ENCODE data around the gene PHF19. TPM values are rescaled to one million over a fixed set of nuclear protein-coding genes. Genes with fewer than 3 reads are reported as not detected.

The PHF19 gene
- total and polyA plus RNA-seq, 4 donors, result 25.9 to 66.7 (median 51.2) TPM

- Histone ChIP-seq H3K9me3 (ENCODE audit: control insufficient read depth, low read length) (no peaks in the 10 kb centered on the region), H3K27ac (ENCODE audit: low read depth in 1 of 2, low read length in 2 of 2) (no peak overlapping the region), H3K36me3 (ENCODE audit: control insufficient read depth in 1 of 2, insufficient read depth in 2 of 2, low read length in 1 of 2) (peaks cover 0 to 4% of the 10 kb centered on the region in 2 donors), H3K4me1 (ENCODE audit: control insufficient read depth in 1 of 2, insufficient read depth in 2 of 2, low read length in 2 of 2) (no peaks in the 10 kb centered on the region), H3K27me3 (ENCODE audit: control insufficient read depth in 1 of 2, insufficient read depth in 2 of 2, low read length in 1 of 2) (no peaks in the 10 kb centered on the region), H3K4me3 (ENCODE audit: low read length in 2 of 2) (no peak overlapping the region)
- ATAC-seq (ENCODE audit: low FRiP score), result no peak
- DNase-seq, result no peak
- intact Hi-C loops (cut with DNase I), result loop anchor here in 1 of 2 donors (5.0 kb wide), 2 partner anchors 72 to 207 kb away; partner anchors contain the start of gene CNTRL
- WGBS, 2 donors, result 44 to 56% methylated on average over 5 of the region's 5 CpGs
These were observed 11.8 kb downstream of the PHF19 start for GRCh38 chr9:120865176-120865575.

DNA sequence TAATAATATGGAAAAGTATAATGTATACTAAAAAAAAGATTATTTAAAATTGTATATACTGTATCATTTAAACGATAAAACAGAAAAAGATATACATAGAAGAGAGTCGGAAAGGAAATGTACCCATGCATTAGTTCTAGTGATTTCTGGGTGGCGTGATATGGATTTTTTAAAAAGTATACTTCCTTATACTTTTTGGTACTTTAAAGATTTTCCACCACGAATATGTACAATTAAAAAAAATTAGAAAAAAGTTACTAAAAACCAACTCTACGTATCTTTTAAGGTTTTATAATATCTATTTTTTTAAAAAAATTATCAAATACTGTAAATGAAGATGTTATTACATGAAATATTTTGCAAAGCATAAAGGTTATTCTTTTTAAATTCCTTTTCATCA is 12.3 kb downstream of the PHF19 start:
- 86 to 89% methylated on average over 5 of the region's 5 CpGs for WGBS, 2 donors
- no peaks in the 10 kb centered on the region for H3K4me1 ChIP-seq (ENCODE audit: control insufficient read depth in 1 of 2, insufficient read depth in 2 of 2, low read length in 2 of 2)
- no peaks in the 10 kb centered on the region for H3K9me3 ChIP-seq (ENCODE audit: control insufficient read depth, low read length)
- no peak overlapping the region for H3K4me3 ChIP-seq (ENCODE audit: low read length in 2 of 2)
- intact Hi-C loops (cut with DNase I), result loop anchor here in 1 of 2 donors (5.0 kb wide), 2 partner anchors 73 to 208 kb away; partner anchors contain the start of gene CNTRL
- DNase-seq (no peak), ATAC-seq (ENCODE audit: low FRiP score) (no peak)
- H3K27ac ChIP-seq (ENCODE audit: low read depth in 1 of 2, low read length in 2 of 2), result no peak overlapping the region
- peaks cover 0 to 4% of the 10 kb centered on the region in 2 donors for H3K36me3 ChIP-seq (ENCODE audit: control insufficient read depth in 1 of 2, insufficient read depth in 2 of 2, low read length in 1 of 2)
- no peaks in the 10 kb centered on the region for H3K27me3 ChIP-seq (ENCODE audit: control insufficient read depth in 1 of 2, insufficient read depth in 2 of 2, low read length in 1 of 2)

- Histone ChIP-seq H3K27me3 (ENCODE audit: control insufficient read depth in 1 of 2, insufficient read depth in 2 of 2, low read length in 1 of 2) (no peaks in the 10 kb centered on the region), H3K36me3 (ENCODE audit: control insufficient read depth in 1 of 2, insufficient read depth in 2 of 2, low read length in 1 of 2) (peaks cover 0 to 5% of the 10 kb centered on the region in 2 donors)
- ATAC-seq (ENCODE audit: low FRiP score), result no peak
These were observed 13.2 kb downstream of the PHF19 start for GRCh38 chr9:120863833-120864232.

GRCh38 chr9:120862452-120862851 is 14.5 kb downstream of the PHF19 start:
- intact Hi-C loops (cut with DNase I), result no loop called here
- WGBS, 2 donors, result 84 to 86% methylated on average over 12 of the region's 12 CpGs
- Histone ChIP-seq H3K27ac (ENCODE audit: low read depth in 1 of 2, low read length in 2 of 2) (no peak overlapping the region), H3K9me3 (ENCODE audit: control insufficient read depth, low read length) (no peaks in the 10 kb centered on the region), H3K4me3 (ENCODE audit: low read length in 2 of 2) (no peak overlapping the region), H3K4me1 (ENCODE audit: control insufficient read depth in 1 of 2, insufficient read depth in 2 of 2, low read length in 2 of 2) (no peaks in the 10 kb centered on the region), H3K36me3 (ENCODE audit: control insufficient read depth in 1 of 2, insufficient read depth in 2 of 2, low read length in 1 of 2) (peaks cover 0 to 8% of the 10 kb centered on the region in 2 donors), H3K27me3 (ENCODE audit: control insufficient read depth in 1 of 2, insufficient read depth in 2 of 2, low read length in 1 of 2) (no peaks in the 10 kb centered on the region)
- DNase-seq, result no peak
- ATAC-seq (ENCODE audit: low FRiP score), result no peak

More at GRCh38 chr9:120863833-120864232, 13.2 kb downstream of the PHF19 start:
- no peaks in the 10 kb centered on the region for H3K9me3 ChIP-seq (ENCODE audit: control insufficient read depth, low read length)
- H3K4me1 ChIP-seq (ENCODE audit: control insufficient read depth in 1 of 2, insufficient read depth in 2 of 2, low read length in 2 of 2), result no peaks in the 10 kb centered on the region
- no peak overlapping the region for H3K27ac ChIP-seq (ENCODE audit: low read depth in 1 of 2, low read length in 2 of 2)
- no peak overlapping the region for H3K4me3 ChIP-seq (ENCODE audit: low read length in 2 of 2)
- no peak for DNase-seq
- intact Hi-C loops (cut with DNase I), result no loop called here
- WGBS, 2 donors, result 75 to 85% methylated on average over 5 to 7 of the region's 7 CpGs

DNA sequence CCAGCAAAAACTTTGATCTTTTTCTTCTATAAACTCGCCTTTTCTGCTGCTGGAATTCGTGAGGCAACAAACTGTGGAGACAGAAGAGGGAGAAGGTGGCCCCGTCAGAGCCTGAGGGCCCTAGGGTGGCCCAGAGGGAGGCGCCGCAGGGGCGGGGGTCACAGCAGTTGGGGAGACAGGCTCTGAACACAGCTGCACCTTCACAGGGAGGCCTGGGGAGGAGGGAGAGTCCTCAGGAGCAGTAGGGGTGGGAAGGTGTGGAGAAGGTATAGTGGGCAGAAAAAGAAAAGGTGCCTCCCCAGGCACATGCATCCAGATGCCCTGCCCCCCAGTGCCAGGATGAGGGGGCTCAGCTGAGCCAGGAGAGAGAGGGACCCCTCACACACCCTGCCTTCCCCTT is 15.1 kb downstream of the PHF19 start:
- DNase-seq, result no peak
- intact Hi-C loops (cut with DNase I), result no loop called here
- no peak overlapping the region for H3K4me3 ChIP-seq (ENCODE audit: low read length in 2 of 2)

GRCh38 chr9:120860083-120860482 is 16.9 kb downstream of the PHF19 start:
- H3K9me3 ChIP-seq (ENCODE audit: control insufficient read depth, low read length), result no peaks in the 10 kb centered on the region
- H3K4me1 ChIP-seq (ENCODE audit: control insufficient read depth in 1 of 2, insufficient read depth in 2 of 2, low read length in 2 of 2), result no peaks in the 10 kb centered on the region
- H3K4me3 ChIP-seq (ENCODE audit: low read length in 2 of 2), result no peak overlapping the region
- DNase-seq (no peak), ATAC-seq (ENCODE audit: low FRiP score) (no peak)
- peaks cover 0 to 8% of the 10 kb centered on the region in 2 donors for H3K36me3 ChIP-seq (ENCODE audit: control insufficient read depth in 1 of 2, insufficient read depth in 2 of 2, low read length in 1 of 2)
- no peak overlapping the region for H3K27ac ChIP-seq (ENCODE audit: low read depth in 1 of 2, low read length in 2 of 2)
- WGBS, 2 donors, result 90 to 93% methylated on average over 11 of the region's 11 CpGs
- no peaks in the 10 kb centered on the region for H3K27me3 ChIP-seq (ENCODE audit: control insufficient read depth in 1 of 2, insufficient read depth in 2 of 2, low read length in 1 of 2)
- intact Hi-C loops (cut with DNase I), result no loop called here

More for the DNA sequence above, 15.1 kb downstream of the PHF19 start:
- ATAC-seq (ENCODE audit: low FRiP score), result no peak
- Histone ChIP-seq H3K36me3 (ENCODE audit: control insufficient read depth in 1 of 2, insufficient read depth in 2 of 2, low read length in 1 of 2) (peaks cover 0 to 8% of the 10 kb centered on the region in 2 donors), H3K4me1 (ENCODE audit: control insufficient read depth in 1 of 2, insufficient read depth in 2 of 2, low read length in 2 of 2) (no peaks in the 10 kb centered on the region), H3K27ac (ENCODE audit: low read depth in 1 of 2, low read length in 2 of 2) (no peak overlapping the region), H3K27me3 (ENCODE audit: control insufficient read depth in 1 of 2, insufficient read depth in 2 of 2, low read length in 1 of 2) (no peaks in the 10 kb centered on the region), H3K9me3 (ENCODE audit: control insufficient read depth, low read length) (no peaks in the 10 kb centered on the region)
- 91 to 97% methylated on average over 6 of the region's 6 CpGs for WGBS, 2 donors

DNA sequence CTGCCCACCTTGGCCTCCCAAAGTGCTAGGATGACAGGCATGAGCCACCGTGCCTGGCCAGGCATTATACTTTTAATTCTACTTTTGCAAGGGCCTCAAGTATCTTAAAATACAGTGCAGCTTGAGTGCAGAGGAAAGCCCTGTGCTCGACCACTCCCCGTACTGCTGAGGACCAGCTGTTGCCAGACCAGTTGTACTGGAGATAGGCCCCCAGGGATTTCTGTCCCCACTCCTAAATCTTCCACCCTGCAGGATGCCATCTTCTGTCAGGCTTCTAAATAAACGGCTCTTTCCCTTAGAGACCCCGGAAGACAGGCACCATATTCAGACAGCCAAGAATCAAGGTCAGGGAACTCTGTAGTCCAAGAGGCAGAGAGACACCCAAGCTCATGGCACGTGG is 17.6 kb downstream of the PHF19 start:
- no peak for ATAC-seq (ENCODE audit: low FRiP score)
- H3K36me3 ChIP-seq (ENCODE audit: control insufficient read depth in 1 of 2, insufficient read depth in 2 of 2, low read length in 1 of 2), result peaks cover 0 to 8% of the 10 kb centered on the region in 2 donors
- H3K27me3 ChIP-seq (ENCODE audit: control insufficient read depth in 1 of 2, insufficient read depth in 2 of 2, low read length in 1 of 2), result no peaks in the 10 kb centered on the region
- no peaks in the 10 kb centered on the region for H3K4me1 ChIP-seq (ENCODE audit: control insufficient read depth in 1 of 2, insufficient read depth in 2 of 2, low read length in 2 of 2)
- intact Hi-C loops (cut with DNase I), result no loop called here
- H3K27ac ChIP-seq (ENCODE audit: low read depth in 1 of 2, low read length in 2 of 2), result no peak overlapping the region
- H3K9me3 ChIP-seq (ENCODE audit: control insufficient read depth, low read length), result no peaks in the 10 kb centered on the region
- DNase-seq, result no peak
- no peak overlapping the region for H3K4me3 ChIP-seq (ENCODE audit: low read length in 2 of 2)
- WGBS, 2 donors, result 69 to 76% methylated on average over 6 of the region's 6 CpGs

GRCh38 chr9:120857902-120858301 is 19.1 kb downstream of the PHF19 start:
- intact Hi-C loops (cut with DNase I), result no loop called here
- H3K4me1 ChIP-seq (ENCODE audit: control insufficient read depth in 1 of 2, insufficient read depth in 2 of 2, low read length in 2 of 2), result no peaks in the 10 kb centered on the region
- H3K36me3 ChIP-seq (ENCODE audit: control insufficient read depth in 1 of 2, insufficient read depth in 2 of 2, low read length in 1 of 2), result peaks cover 0 to 8% of the 10 kb centered on the region in 2 donors
- DNase-seq, result no peak
- no peaks in the 10 kb centered on the region for H3K27me3 ChIP-seq (ENCODE audit: control insufficient read depth in 1 of 2, insufficient read depth in 2 of 2, low read length in 1 of 2)
- no peak overlapping the region for H3K4me3 ChIP-seq (ENCODE audit: low read length in 2 of 2)
- WGBS, 2 donors, result 86 to 88% methylated on average over 11 of the region's 11 CpGs
- no peak for ATAC-seq (ENCODE audit: low FRiP score)
- H3K9me3 ChIP-seq (ENCODE audit: control insufficient read depth, low read length), result no peaks in the 10 kb centered on the region
- no peak overlapping the region for H3K27ac ChIP-seq (ENCODE audit: low read depth in 1 of 2, low read length in 2 of 2)

DNA sequence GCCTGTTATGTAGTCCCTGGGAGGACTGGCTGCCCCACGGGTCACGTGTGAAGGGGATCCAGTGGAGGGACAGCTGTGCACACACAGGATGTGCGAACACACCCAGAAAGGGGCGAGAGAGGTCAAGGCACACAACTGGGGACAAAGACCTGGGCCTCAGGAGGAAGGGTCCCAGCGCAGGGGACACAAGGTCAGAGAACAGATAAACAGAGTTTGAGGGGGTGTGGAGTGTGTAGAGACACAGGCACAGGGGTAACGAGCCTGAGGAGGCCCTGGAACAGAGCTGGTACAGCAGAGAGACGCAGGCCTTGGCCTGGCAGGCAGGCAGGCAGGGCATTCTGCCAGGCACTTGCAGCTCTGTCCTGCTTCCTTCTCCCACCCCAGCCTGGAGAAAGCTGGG is 19.5 kb downstream of the PHF19 start:
- H3K36me3 ChIP-seq (ENCODE audit: control insufficient read depth in 1 of 2, insufficient read depth in 2 of 2, low read length in 1 of 2), result peaks cover 0 to 8% of the 10 kb centered on the region in 2 donors
- H3K4me1 ChIP-seq (ENCODE audit: control insufficient read depth in 1 of 2, insufficient read depth in 2 of 2, low read length in 2 of 2), result no peaks in the 10 kb centered on the region
- WGBS, 2 donors, result 39 to 51% methylated on average over 7 of the region's 7 CpGs
- H3K27ac ChIP-seq (ENCODE audit: low read depth in 1 of 2, low read length in 2 of 2), result no peak overlapping the region
- no peaks in the 10 kb centered on the region for H3K27me3 ChIP-seq (ENCODE audit: control insufficient read depth in 1 of 2, insufficient read depth in 2 of 2, low read length in 1 of 2)
- no peak for ATAC-seq (ENCODE audit: low FRiP score)
- H3K9me3 ChIP-seq (ENCODE audit: control insufficient read depth, low read length), result no peaks in the 10 kb centered on the region
- no peak overlapping the region for H3K4me3 ChIP-seq (ENCODE audit: low read length in 2 of 2)
- intact Hi-C loops (cut with DNase I), result no loop called here
- no peak for DNase-seq
